ENCODE measurements around the gene CHN1.

CHN1 gene

DNA sequence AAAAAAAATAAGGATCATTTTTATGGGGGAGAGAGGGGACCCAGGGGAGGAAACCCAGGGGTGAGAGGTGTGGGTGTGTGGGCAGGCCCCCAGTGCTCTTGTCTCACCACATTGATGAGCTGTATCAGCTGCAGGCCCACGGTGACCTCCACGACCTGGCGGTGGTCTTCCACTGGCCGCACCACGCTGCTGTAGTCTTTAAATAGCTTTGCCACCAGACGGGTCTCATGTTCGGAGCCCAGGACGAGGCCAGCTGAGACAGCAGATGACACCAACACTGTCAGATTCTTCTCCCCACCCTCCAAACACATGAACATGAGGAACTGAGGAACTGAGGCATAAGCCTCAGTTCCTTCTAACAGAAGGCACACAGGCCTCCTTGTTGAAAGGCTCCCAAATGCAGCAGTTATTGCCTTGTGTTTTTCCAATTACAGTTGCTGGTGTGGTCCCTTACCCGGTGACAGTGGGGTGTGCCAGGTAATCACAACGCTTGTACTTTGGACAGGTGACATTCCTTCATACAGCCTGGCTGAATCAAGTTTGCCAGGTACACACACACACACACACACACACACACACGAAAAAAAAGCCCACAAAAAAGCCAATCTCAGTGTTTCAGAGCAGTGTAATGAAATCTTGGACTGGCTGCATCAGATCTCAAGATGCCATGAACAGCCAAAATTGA is 245.7 kb downstream of the CHN1 start:
- DNase-seq, result no peak

DNA sequence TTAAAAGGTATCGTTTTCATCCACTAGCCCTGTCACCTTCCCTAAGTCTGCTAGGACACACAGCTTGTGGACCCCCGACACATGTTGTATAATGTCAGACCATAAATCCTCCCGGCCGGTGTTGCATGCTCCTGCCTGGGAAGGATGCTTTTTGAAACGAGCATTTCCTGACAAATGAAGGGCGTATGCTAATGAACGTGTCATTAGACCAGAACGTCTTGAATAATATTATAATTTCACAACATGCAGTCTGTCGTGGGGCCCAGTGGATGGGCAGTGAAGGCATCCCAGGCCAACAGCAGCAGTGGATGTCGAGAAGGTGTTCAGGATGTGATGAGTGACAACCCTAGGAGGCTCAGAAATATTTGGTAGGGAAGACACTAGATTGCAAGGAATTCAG is 248.4 kb downstream of the CHN1 start:
- no peak for DNase-seq

DNA sequence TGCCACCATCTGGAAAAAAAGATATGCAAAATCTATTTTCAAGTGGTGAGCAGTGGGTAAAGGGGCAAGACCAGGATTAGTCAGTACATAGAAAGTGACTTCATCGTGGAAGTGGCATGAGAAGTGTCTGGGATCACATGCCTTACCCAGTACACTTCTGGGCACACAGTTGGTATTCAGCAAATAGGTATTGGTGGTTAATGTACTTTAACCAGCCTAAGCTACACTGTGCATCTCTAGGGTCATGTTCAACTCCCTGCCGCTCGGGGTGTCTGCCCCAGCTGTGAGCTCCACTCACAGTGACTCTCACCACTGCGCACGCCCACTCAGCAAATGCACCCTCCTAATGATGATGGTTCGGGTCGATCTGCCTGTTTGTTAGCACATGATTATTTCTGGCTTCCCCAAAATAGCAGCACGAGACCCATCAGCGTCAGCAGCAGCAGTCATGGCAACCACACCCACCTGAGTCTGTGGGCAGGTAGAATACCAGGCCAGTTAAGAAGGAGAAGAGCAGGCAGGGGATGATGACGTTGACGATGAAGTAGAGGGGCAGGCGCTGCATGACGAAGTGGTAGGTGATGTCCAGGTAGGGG is 252.0 kb downstream of the CHN1 start:
- no peak for DNase-seq

DNA sequence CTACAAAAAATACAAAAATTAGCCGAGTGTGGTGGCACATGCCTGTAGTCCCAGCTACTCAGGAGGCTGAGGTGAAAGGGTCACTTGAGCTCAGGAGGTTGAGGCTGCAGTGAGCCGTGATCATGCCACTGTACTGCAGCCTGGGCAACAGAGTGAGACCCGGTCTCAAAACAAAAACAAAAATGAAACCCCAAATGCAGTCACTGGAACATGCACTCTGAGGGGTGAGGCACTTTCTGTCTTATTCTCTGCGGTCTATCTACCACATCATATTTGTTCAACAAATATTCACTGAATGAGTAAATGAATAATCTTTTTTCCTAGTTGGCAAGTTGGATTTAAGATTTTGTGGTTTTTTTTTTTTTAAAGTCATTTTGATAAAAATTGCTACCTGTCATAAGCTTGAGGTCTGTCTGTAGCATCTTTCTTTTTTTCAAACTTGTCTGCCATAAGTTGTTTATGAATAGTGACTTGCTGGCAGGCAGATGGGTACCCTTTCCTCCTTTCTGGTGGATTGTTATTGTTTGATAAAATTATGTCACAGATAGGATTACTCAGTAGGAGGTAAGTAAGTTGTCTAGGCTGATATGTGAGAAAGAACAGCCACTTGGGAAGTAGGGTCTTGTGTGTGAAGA is 252.7 kb downstream of the CHN1 start:
- DNase-seq, result no peak

- DNase-seq, result no peak
These were observed 254.2 kb downstream of the CHN1 start for GRCh38 chr2:174750923-174751441.

- no peak for DNase-seq
These were observed 255.4 kb downstream of the CHN1 start for GRCh38 chr2:174749793-174750192.

GRCh38 chr2:174748948-174749347 is 256.2 kb downstream of the CHN1 start:
- peak; percentile 14 for DNase-seq

Measured in KG1 (cell line).